Natural killer cell (primary cell): ENCODE data around the gene ARHGEF16. TPM values are rescaled to one million over a fixed set of nuclear protein-coding genes. Genes with fewer than 3 reads are reported as not detected.

ENCODE experiments used
- ATAC-seq, 3 donors: fragments of 150-1000 bp in 2 of 3; fragments of 200-7000 bp in 1 of 3; cut with Tn5 transposase; 1 replicate in 1 of 3; 2 replicates in 2 of 3; pipeline ENCODE4 v1.10.0; 2021; ENCODE audit warnings: mild to moderate bottlenecking in 2 of 3, moderate library complexity in 2 of 3
- DNase-seq, 2 donors: peaks; one replicate each; pipeline versions ENCODE4 v3.0.0 to v3.0.0-alpha.2; 2013 to 2021; ENCODE audit warnings: mixed read lengths in 1 of 2
- H3K27ac ChIP-seq: one replicate; pipeline ENCODE4 v1.5.1; 2013; ENCODE audit warnings: mild to moderate bottlenecking, low read length
- H3K27me3 ChIP-seq: one replicate; pipeline ENCODE4 v1.6.1; 2013; ENCODE audit warnings: low read length; ENCODE audit not compliant: control insufficient read depth, insufficient read depth
- H3K36me3 ChIP-seq: one replicate; pipeline ENCODE4 v1.6.1; 2013; ENCODE audit warnings: low read length; ENCODE audit not compliant: control insufficient read depth, insufficient read depth
- H3K4me1 ChIP-seq: one replicate; pipeline ENCODE4 v1.6.1; 2013; ENCODE audit warnings: low read length; ENCODE audit not compliant: control insufficient read depth, insufficient read depth
- H3K4me3 ChIP-seq: one replicate; pipeline ENCODE4 v1.5.1; 2013; ENCODE audit warnings: low read length
- H3K9me3 ChIP-seq: one replicate; pipeline ENCODE4 v1.6.1; 2013; ENCODE audit warnings: low read length; ENCODE audit not compliant: control insufficient read depth, insufficient read depth
- H3K27ac Mint-ChIP-seq, 2 donors: one replicate each; pipeline ENCODE4 v1.8.0; 2022; ENCODE audit warnings: mild to moderate bottlenecking in 2 of 2, mixed read lengths in 2 of 2, moderate library complexity in 1 of 2
- H3K27me3 Mint-ChIP-seq, 2 donors: one replicate each; pipeline ENCODE4 v1.8.0; 2022; ENCODE audit warnings: low read depth in 2 of 2, mixed read lengths in 2 of 2
- H3K36me3 Mint-ChIP-seq: one replicate; pipeline ENCODE4 v1.8.0; 2022; ENCODE audit warnings: mixed read lengths
- H3K4me1 Mint-ChIP-seq, 2 donors: one replicate each; pipeline ENCODE4 v1.8.0; 2022; ENCODE audit warnings: mixed read lengths in 2 of 2
- H3K4me3 Mint-ChIP-seq: one replicate; pipeline ENCODE4 v1.8.0; 2022; ENCODE audit warnings: mild to moderate bottlenecking, moderate library complexity, mixed read lengths
- H3K9me3 Mint-ChIP-seq, 2 donors: one replicate each; pipeline ENCODE4 v1.8.0; 2022; ENCODE audit warnings: mixed read lengths in 2 of 2
- CTCF ChIP-seq: fragments of 200-600 bp; IDR thresholded peaks from one replicate; pipeline ENCODE4 v1.8.0; 2022; ENCODE audit warnings: antibody characterized with exemption
- WGBS: methylation state at CpG from one replicate; pipeline ENCODE4 v1.1.7; 2013; ENCODE audit warnings: missing lambda C conversion rate; ENCODE audit not compliant: insufficient coverage; 5-methylcytosine and 5-hydroxymethylcytosine counted together
- intact Hi-C: fragments of 100-400 bp; cut with micrococcal nuclease; formaldehyde crosslinking; loops from one replicate; pipeline ENCODE4 v1.14.2; 2022
- total RNA-seq, 4 donors: library from RNA; stranded (reverse); fragments of 120-200 nt in 1 of 4; gene quantifications; one replicate each; pipeline versions ENCODE4 v1.2.3 to v1.2.4, GENCODE V29; 2013 to 2022

ARHGEF16 gene
- total RNA-seq, 3 donors from 2014 or later (not counting 1 experiment from before 2014, with no cell fraction given) = not detected

- DNase-seq = no peak
- H3K27me3 ChIP-seq = no peaks in the 10 kb centered on the region
- Mint-ChIP-seq H3K4me1 (no peaks in the 10 kb centered on the region), H3K4me3 (no peak overlapping the region), H3K36me3 (no peaks in the 10 kb centered on the region), H3K27me3 (peaks cover 0 to 2% of the 10 kb centered on the region in 2 donors), H3K27ac (no peak overlapping the region), H3K9me3 (no peaks in the 10 kb centered on the region)
- no peak for TF ChIP-seq CTCF
- no peaks in the 10 kb centered on the region for H3K36me3 ChIP-seq
- 78% methylated on average over 21 of the region's 21 CpGs for WGBS
- intact Hi-C loops = no loop called here
- no peak for ATAC-seq
- no peak overlapping the region for H3K27ac ChIP-seq
- no peak overlapping the region for H3K4me3 ChIP-seq
- no peaks in the 10 kb centered on the region for H3K9me3 ChIP-seq
- H3K4me1 ChIP-seq = no peaks in the 10 kb centered on the region
Observed at GRCh38 chr1:3480369-3480719, 25.9 kb downstream of the ARHGEF16 start.

GRCh38 chr1:3481046-3481445 lies 26.6 kb downstream of the ARHGEF16 start:
- no peak for ATAC-seq
- no peak overlapping the region for H3K27ac ChIP-seq
- 72% methylated on average over 15 of the region's 15 CpGs for WGBS
- TF ChIP-seq CTCF = no peak
- no peaks in the 10 kb centered on the region for H3K27me3 ChIP-seq
- no peaks in the 10 kb centered on the region for H3K9me3 ChIP-seq
- H3K4me1 Mint-ChIP-seq = no peaks in the 10 kb centered on the region
- no peaks in the 10 kb centered on the region for H3K36me3 ChIP-seq
- DNase-seq = no peak
- no peaks in the 10 kb centered on the region for H3K4me1 ChIP-seq
- H3K27ac Mint-ChIP-seq = no peak overlapping the region
- no peak overlapping the region for H3K4me3 Mint-ChIP-seq
- H3K4me3 ChIP-seq = no peak overlapping the region
- peaks cover 0 to 2% of the 10 kb centered on the region in 2 donors for H3K27me3 Mint-ChIP-seq
- no peaks in the 10 kb centered on the region for H3K9me3 Mint-ChIP-seq
- no peaks in the 10 kb centered on the region for H3K36me3 Mint-ChIP-seq
- intact Hi-C loops = no loop called here

DNA sequence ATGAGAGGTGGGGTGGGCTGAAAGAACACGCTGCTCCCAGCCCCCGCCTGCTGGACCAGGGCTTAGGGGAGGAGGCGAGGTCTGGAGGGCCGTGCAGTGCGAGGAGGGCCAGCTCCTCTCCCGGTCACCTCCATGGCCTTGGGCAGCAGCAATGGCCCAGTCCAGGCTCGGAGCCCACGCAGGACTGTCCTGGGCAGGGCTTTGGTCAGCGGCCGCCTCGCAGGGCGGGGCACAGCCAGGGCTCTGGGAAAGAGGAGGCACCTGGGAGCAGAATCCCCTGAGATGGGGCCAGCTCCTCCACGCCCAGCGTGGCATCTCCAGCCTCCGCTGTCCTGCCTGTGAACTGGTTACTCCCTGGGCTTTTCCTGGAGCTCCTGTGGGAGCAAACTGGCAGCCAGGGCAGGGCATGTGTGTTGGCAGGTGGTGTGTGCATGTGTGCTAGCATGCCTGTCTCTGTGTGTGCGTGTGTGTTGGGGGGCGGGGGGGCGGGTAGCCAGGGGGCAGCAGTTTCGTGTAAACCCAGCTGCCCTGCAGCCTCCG lies 27.4 kb downstream of the ARHGEF16 start:
- H3K9me3 ChIP-seq = no peaks in the 10 kb centered on the region
- Mint-ChIP-seq H3K4me3 (no peak overlapping the region), H3K9me3 (no peaks in the 10 kb centered on the region), H3K27ac (no peak overlapping the region), H3K36me3 (no peaks in the 10 kb centered on the region), H3K4me1 (no peaks in the 10 kb centered on the region), H3K27me3 (peaks cover 0 to 2% of the 10 kb centered on the region in 2 donors)
- whole genome bisulfite sequencing = 78% methylated on average over 20 of the region's 20 CpGs
- no peak overlapping the region for H3K4me3 ChIP-seq
- H3K27ac ChIP-seq = no peak overlapping the region
- no peaks in the 10 kb centered on the region for H3K36me3 ChIP-seq
- no peak for ATAC-seq
- intact Hi-C loops = no loop called here
- no peaks in the 10 kb centered on the region for H3K27me3 ChIP-seq
- DNase-seq = no peak
- no peak for TF ChIP-seq CTCF
- no peaks in the 10 kb centered on the region for H3K4me1 ChIP-seq

DNA sequence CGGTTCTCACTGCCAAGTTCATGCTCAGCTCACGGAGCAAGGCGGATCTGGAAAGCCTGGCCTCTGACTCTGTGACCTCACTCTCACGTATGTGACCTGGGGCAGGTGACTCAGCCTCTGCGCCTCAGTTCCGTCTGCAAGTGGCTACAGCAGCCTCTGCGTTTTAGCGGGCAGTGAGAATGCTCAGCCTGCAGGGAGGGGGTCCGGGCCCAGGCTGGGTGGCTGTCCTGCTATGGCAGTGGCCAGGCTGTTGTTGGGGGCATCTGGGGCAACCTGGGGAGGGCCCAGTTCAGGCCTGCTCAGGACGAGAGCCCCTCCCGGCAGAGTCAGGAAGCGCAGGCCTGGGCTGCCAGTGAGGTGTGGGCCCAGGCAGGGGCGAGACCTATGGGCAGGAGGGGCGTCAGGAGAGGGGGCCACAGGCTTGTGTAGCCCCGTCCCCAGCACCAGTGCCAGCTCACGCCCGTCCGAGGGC lies 27.9 kb downstream of the ARHGEF16 start:
- DNase-seq (no peak), ATAC-seq (no peak)
- Histone ChIP-seq H3K27me3 (no peaks in the 10 kb centered on the region), H3K36me3 (no peaks in the 10 kb centered on the region), H3K4me1 (no peaks in the 10 kb centered on the region), H3K27ac (no peak overlapping the region), H3K9me3 (no peaks in the 10 kb centered on the region), H3K4me3 (no peak overlapping the region)
- Mint-ChIP-seq H3K27me3 (peaks cover 0 to 2% of the 10 kb centered on the region in 2 donors), H3K9me3 (no peaks in the 10 kb centered on the region), H3K4me3 (no peak overlapping the region), H3K27ac (no peak overlapping the region), H3K4me1 (no peaks in the 10 kb centered on the region), H3K36me3 (no peaks in the 10 kb centered on the region)
- no peak for TF ChIP-seq CTCF
- intact Hi-C loops = no loop called here
- WGBS = 44% methylated on average over 18 of the region's 18 CpGs
